Glutamatergic neuron (in vitro differentiated cells): Measurements from ENCODE around the gene NEK10. TPM values are rescaled to one million over a fixed set of nuclear protein-coding genes. Genes with fewer than 3 reads are reported as not detected.

Source experiments
- DNase-seq: peaks from one replicate; pipeline ENCODE4 v3.0.0; 2022
- H3K27ac Mint-ChIP-seq: one replicate; pipeline ENCODE4 v1.8.0; 2020; ENCODE audit warnings: mild to moderate bottlenecking, mixed read lengths, inconsistent platforms; ENCODE audit not compliant: unreplicated experiment
- H3K27me3 Mint-ChIP-seq: one replicate; pipeline ENCODE4 v1.8.0; 2020; ENCODE audit warnings: mild to moderate bottlenecking, moderate library complexity, mixed read lengths, inconsistent platforms; ENCODE audit not compliant: unreplicated experiment
- H3K36me3 Mint-ChIP-seq: one replicate; pipeline ENCODE4 v1.8.0; 2020; ENCODE audit warnings: mild to moderate bottlenecking, mixed read lengths, inconsistent platforms; ENCODE audit not compliant: unreplicated experiment
- H3K4me1 Mint-ChIP-seq: one replicate; pipeline ENCODE4 v1.8.0; 2020; ENCODE audit warnings: mild to moderate bottlenecking, low read depth, mixed read lengths, inconsistent platforms; ENCODE audit not compliant: unreplicated experiment
- H3K4me3 Mint-ChIP-seq: one replicate; pipeline ENCODE4 v1.8.0; 2020; ENCODE audit warnings: mild to moderate bottlenecking, mixed read lengths, inconsistent platforms; ENCODE audit not compliant: unreplicated experiment
- H3K9me3 Mint-ChIP-seq: one replicate; pipeline ENCODE4 v1.8.0; 2020; ENCODE audit warnings: mild to moderate bottlenecking, moderate library complexity, mixed read lengths, inconsistent platforms; ENCODE audit not compliant: unreplicated experiment
- CTCF ChIP-seq: fragments of 200-600 bp; sonication (generic); IDR thresholded peaks from one replicate; pipeline ENCODE4 v1.5.0; 2021; ENCODE audit not compliant: partially characterized antibody, unreplicated experiment
- total RNA-seq: library from RNA; stranded (reverse); fragmentation: NEBNext Ultra II Directional; extraction: Animal tissue kit (Norgen Biotek cat#: 25700); gene quantifications from one replicate; pipeline ENCODE4 v1.2.1, GENCODE V29; 2021; ENCODE audit not compliant: unreplicated experiment

The NEK10 gene
- total RNA-seq, 1 donor from 2014 or later = 1.5 TPM

GRCh38 chr3:27130796-27131195 lies 238.4 kb downstream of the NEK10 start:
- Mint-ChIP-seq H3K4me1 (no peaks in the 10 kb centered on the region), H3K36me3 (no peaks in the 10 kb centered on the region), H3K9me3 (no peaks in the 10 kb centered on the region), H3K4me3 (no peak overlapping the region), H3K27me3 (no peaks in the 10 kb centered on the region), H3K27ac (no peak overlapping the region)
- TF ChIP-seq CTCF = no peak
- DNase-seq = no peak

DNA sequence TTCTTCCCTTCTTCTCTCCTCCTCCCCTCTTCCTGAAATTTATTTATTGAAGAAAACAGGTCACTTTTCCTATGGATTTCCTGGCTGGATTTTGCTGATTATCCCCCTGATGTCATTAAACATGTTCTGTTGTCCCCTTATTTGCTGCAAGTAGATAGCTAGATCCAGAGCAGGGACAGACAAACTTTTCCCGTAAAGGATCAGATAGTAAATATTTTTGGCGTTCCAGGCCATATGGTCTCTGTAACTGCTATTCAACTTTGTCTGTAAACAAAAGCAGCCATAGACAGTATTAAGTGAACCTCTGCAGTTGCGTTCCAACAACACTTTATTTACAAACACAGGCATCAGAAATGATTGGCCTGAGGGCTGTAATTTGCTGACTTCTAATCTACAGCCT lies 241.3 kb downstream of the NEK10 start:
- TF ChIP-seq CTCF = no peak
- H3K4me3 Mint-ChIP-seq = no peak overlapping the region
- H3K9me3 Mint-ChIP-seq = no peaks in the 10 kb centered on the region
- no peaks in the 10 kb centered on the region for H3K36me3 Mint-ChIP-seq
- no peak for DNase-seq
- no peaks in the 10 kb centered on the region for H3K27me3 Mint-ChIP-seq
- H3K4me1 Mint-ChIP-seq = no peaks in the 10 kb centered on the region
- no peak overlapping the region for H3K27ac Mint-ChIP-seq

GRCh38 chr3:27127195-27127594 lies 242.0 kb downstream of the NEK10 start:
- no peak for TF ChIP-seq CTCF
- Mint-ChIP-seq H3K4me1 (no peaks in the 10 kb centered on the region), H3K36me3 (no peaks in the 10 kb centered on the region), H3K4me3 (no peak overlapping the region), H3K27me3 (no peaks in the 10 kb centered on the region), H3K27ac (no peak overlapping the region), H3K9me3 (no peaks in the 10 kb centered on the region)
- DNase-seq = no peak

DNA sequence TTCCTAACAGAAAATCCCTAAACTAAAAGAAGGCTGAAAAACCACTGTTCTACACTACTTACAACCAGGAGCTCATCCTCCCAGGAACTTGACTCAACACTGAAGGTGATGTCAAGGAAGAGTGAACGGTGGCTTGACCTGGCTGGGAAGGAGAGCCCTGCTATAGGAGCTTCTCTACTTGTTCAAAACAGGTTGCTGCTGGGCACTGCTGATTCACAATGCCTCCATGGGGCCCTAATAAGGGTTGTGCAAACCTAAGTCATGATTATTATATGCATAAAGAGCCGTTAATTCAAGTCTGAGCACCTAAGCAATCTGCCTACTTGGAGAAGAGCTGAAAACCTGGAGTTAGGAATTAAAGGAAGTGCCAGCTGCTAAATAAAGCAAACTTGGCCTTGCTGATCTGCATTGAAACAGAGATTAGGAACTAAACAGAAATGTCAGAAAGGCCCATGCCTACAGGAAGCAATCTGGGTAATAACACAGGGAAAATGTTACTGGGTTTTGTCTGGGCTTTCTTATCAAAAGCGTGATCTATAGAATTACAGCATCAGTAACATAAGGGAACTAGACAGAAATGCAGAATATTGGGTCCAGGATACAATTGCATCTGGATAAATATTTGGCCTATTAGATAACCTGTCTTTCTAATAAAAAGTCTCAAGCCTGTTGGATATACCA lies 243.2 kb downstream of the NEK10 start:
- H3K27me3 Mint-ChIP-seq = no peaks in the 10 kb centered on the region
- no peak for TF ChIP-seq CTCF
- DNase-seq = no peak
- no peak overlapping the region for H3K27ac Mint-ChIP-seq
- H3K4me1 Mint-ChIP-seq = no peaks in the 10 kb centered on the region
- peaks cover 5% of the 10 kb centered on the region for H3K36me3 Mint-ChIP-seq
- H3K9me3 Mint-ChIP-seq = no peaks in the 10 kb centered on the region
- no peak overlapping the region for H3K4me3 Mint-ChIP-seq

- Mint-ChIP-seq H3K9me3 (no peaks in the 10 kb centered on the region), H3K27ac (no peak overlapping the region), H3K27me3 (peaks cover 2% of the 10 kb centered on the region), H3K4me1 (no peaks in the 10 kb centered on the region), H3K4me3 (no peak overlapping the region), H3K36me3 (peaks cover 5% of the 10 kb centered on the region)
- TF ChIP-seq CTCF = no peak
- DNase-seq = no peak
These were observed 249.5 kb downstream of the NEK10 start for GRCh38 chr3:27119639-27120038.
